Measurements from ENCODE around the gene SORD. TPM values are rescaled to one million over a fixed set of nuclear protein-coding genes. Genes with fewer than 3 reads are reported as not detected.

Gene SORD
- total RNA-seq, 1 donor from 2014 or later: 36.7 TPM

DNA sequence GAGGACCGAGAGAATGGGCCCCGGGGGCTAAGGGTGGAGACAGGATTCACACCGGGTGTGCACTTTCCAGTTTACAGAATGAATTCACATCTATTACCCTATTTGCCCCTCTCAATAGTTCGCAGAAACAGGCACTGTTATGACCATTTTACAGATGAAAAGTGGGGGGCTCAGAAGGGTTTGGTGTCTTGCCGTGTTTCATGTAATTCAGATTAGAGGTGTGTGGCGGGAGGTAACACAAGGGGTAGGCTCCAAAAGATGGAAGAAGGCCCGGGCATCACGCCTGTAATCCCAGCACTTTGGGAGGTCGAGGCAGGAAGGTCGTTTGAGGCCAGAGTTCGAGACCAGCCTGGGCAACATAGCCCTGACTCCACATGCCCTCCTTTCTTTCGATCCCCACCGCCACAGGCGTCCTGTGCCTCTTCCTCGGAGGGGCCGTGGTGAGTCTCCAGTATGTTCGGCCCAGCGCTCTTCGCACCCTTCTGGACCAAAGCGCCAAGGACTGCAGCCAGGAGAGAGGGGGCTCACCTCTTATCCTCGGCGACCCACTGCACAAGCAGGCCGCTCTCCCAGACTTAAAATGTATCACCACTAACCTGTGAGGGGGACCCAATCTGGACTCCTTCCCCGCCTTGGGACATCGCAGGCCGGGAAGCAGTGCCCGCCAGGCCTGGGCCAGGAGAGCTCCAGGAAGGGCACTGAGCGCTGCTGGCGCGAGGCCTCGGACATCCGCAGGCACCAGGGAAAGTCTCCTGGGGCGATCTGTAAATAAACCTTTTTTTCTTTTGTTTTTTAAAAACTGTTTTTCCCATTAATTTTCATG is 94.5 kb downstream of the SORD start:
- Histone ChIP-seq H2AFZ (replicated peaks) (no peak overlapping the region), H3F3A (ENCODE audit: low read depth) (no peaks in the 10 kb centered on the region), H3K4me3 (peak overlapping the region; percentile 29), H3K36me3 (no peaks in the 10 kb centered on the region), H3K27me3 (peaks cover 97% of the 10 kb centered on the region), H3K79me2 (ENCODE audit: low read depth) (no peaks in the 10 kb centered on the region), H3K27ac (no peak overlapping the region), H3K9ac (no peak overlapping the region), H3K9me3 (ENCODE audit: low read depth) (no peaks in the 10 kb centered on the region), H4K20me1 (ENCODE audit: low read depth) (peaks cover 20% of the 10 kb centered on the region), H3K4me2 (peak overlapping the region; percentile 60), H3K4me1 (no peaks in the 10 kb centered on the region)
- Mint-ChIP-seq H3K27ac (peak overlapping the region; percentile 13), H3K36me3 (no peaks in the 10 kb centered on the region), H3K27me3 (ENCODE audit: insufficient read depth, low read depth) (peaks cover 58% of the 10 kb centered on the region), H3K4me1 (peaks cover 19% of the 10 kb centered on the region), H3K4me3 (peak overlapping the region; percentile 69), H3K9me3 (peaks cover 2% of the 10 kb centered on the region)
- no peak for DNase-seq (ENCODE audit: low spot score)
- TF ChIP-seq EZH2 (IDR thresholded peaks at IDR 0.05) (peak; percentile 13), EZH2phosphoT487 (IDR thresholded peaks at IDR 0.05) (peak; percentile 5)
- TF ChIP-seq, protein P1, sequence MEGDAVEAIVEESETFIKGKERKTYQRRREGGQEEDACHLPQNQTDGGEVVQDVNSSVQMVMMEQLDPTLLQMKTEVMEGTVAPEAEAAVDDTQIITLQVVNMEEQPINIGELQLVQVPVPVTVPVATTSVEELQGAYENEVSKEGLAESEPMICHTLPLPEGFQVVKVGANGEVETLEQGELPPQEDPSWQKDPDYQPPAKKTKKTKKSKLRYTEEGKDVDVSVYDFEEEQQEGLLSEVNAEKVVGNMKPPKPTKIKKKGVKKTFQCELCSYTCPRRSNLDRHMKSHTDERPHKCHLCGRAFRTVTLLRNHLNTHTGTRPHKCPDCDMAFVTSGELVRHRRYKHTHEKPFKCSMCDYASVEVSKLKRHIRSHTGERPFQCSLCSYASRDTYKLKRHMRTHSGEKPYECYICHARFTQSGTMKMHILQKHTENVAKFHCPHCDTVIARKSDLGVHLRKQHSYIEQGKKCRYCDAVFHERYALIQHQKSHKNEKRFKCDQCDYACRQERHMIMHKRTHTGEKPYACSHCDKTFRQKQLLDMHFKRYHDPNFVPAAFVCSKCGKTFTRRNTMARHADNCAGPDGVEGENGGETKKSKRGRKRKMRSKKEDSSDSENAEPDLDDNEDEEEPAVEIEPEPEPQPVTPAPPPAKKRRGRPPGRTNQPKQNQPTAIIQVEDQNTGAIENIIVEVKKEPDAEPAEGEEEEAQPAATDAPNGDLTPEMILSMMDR (IDR thresholded peaks at IDR 0.05): no peak

DNA sequence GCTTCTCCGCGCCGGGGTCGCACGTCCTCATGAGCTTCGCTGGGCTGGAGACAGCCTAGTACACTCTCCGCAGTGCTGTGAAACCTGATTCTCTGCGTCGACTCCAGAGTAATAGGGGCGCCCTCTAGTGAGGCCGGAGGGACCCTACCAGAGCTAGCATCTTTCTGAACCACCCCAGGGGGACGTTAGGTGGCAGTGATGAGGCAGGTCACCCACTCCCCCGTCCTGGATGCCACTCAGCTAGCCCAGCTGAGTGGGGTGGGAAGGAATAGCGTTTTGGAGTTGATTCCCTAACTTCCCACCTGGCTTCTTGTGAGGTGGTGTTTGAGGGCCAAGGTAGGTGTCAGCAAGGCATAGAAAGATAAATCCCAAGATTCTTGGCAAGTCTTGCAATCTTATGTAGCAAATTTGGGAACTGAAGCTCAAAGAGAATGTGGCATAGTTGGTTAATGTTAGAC is 95.2 kb downstream of the SORD start:
- no peak overlapping the region for H3K9ac ChIP-seq
- no peaks in the 10 kb centered on the region for H3F3A ChIP-seq (ENCODE audit: low read depth)
- no peak overlapping the region for H2AFZ ChIP-seq (replicated peaks)
- peak overlapping the region; percentile 29 for H3K4me3 ChIP-seq
- peaks cover 97% of the 10 kb centered on the region for H3K27me3 ChIP-seq
- no peaks in the 10 kb centered on the region for H3K36me3 Mint-ChIP-seq
- peak overlapping the region; percentile 60 for H3K4me2 ChIP-seq
- DNase-seq (ENCODE audit: low spot score): peak; percentile 95
- no peaks in the 10 kb centered on the region for H3K79me2 ChIP-seq (ENCODE audit: low read depth)
- peaks cover 52% of the 10 kb centered on the region for H3K27me3 Mint-ChIP-seq (ENCODE audit: insufficient read depth, low read depth)
- no peaks in the 10 kb centered on the region for H3K36me3 ChIP-seq
- no peaks in the 10 kb centered on the region for H3K9me3 ChIP-seq (ENCODE audit: low read depth)
- peaks cover 16% of the 10 kb centered on the region for H4K20me1 ChIP-seq (ENCODE audit: low read depth)
- H3K4me1 ChIP-seq: no peaks in the 10 kb centered on the region
- H3K27ac ChIP-seq: no peak overlapping the region
- TF ChIP-seq EZH2 (IDR thresholded peaks at IDR 0.05) (no peak), EZH2phosphoT487 (IDR thresholded peaks at IDR 0.05) (no peak)
- TF ChIP-seq, protein P1 (IDR thresholded peaks at IDR 0.05): peak; percentile 99
- H3K27ac Mint-ChIP-seq: peak overlapping the region; percentile 13
- H3K4me3 Mint-ChIP-seq: peak overlapping the region; percentile 69
- peaks cover 2% of the 10 kb centered on the region for H3K9me3 Mint-ChIP-seq
- peaks cover 19% of the 10 kb centered on the region for H3K4me1 Mint-ChIP-seq

DNA sequence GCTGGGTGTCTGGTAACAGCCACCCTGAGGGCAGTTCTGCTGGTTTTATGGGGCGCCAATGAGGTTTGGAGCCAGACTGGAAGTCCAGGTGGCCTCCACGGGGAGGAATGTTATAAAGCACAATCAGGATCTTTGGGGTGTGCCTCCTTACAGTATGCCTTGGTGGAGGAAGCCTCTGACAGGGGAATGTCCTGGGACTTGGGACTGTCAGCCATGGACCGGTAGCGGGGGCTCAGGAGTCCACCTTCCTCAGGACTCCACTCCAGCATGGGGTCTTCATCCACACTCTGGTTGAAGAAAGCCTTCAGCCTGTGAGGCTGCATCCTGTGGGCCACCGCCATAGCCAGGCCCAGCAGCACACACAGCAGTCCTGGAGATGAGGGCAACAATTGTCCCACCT is 96.0 kb downstream of the SORD start:
- Mint-ChIP-seq H3K9me3 (peaks cover 2% of the 10 kb centered on the region), H3K4me1 (peaks cover 12% of the 10 kb centered on the region), H3K27ac (no peak overlapping the region), H3K4me3 (no peak overlapping the region), H3K27me3 (ENCODE audit: insufficient read depth, low read depth) (peaks cover 43% of the 10 kb centered on the region), H3K36me3 (no peaks in the 10 kb centered on the region)
- H3K9ac ChIP-seq: no peak overlapping the region
- no peak overlapping the region for H2AFZ ChIP-seq (replicated peaks)
- no peaks in the 10 kb centered on the region for H3K9me3 ChIP-seq (ENCODE audit: low read depth)
- peaks cover 97% of the 10 kb centered on the region for H3K27me3 ChIP-seq
- TF ChIP-seq, protein P1 (IDR thresholded peaks at IDR 0.05): no peak
- no peak for TF ChIP-seq EZH2 (IDR thresholded peaks at IDR 0.05)
- no peaks in the 10 kb centered on the region for H3K4me1 ChIP-seq
- no peak overlapping the region for H3K4me2 ChIP-seq
- H3K27ac ChIP-seq: no peak overlapping the region
- no peaks in the 10 kb centered on the region for H3F3A ChIP-seq (ENCODE audit: low read depth)
- peaks cover 8% of the 10 kb centered on the region for H4K20me1 ChIP-seq (ENCODE audit: low read depth)
- DNase-seq (ENCODE audit: low spot score): no peak
- H3K79me2 ChIP-seq (ENCODE audit: low read depth): no peaks in the 10 kb centered on the region
- no peaks in the 10 kb centered on the region for H3K36me3 ChIP-seq
- no peak overlapping the region for H3K4me3 ChIP-seq
